ENCODE measurements around the gene KCTD15. TPM values are rescaled to one million over a fixed set of nuclear protein-coding genes. Genes with fewer than 3 reads are reported as not detected.

Gene KCTD15
- total RNA-seq, 1 experiment from 2014 or later: 59.9 TPM

DNA sequence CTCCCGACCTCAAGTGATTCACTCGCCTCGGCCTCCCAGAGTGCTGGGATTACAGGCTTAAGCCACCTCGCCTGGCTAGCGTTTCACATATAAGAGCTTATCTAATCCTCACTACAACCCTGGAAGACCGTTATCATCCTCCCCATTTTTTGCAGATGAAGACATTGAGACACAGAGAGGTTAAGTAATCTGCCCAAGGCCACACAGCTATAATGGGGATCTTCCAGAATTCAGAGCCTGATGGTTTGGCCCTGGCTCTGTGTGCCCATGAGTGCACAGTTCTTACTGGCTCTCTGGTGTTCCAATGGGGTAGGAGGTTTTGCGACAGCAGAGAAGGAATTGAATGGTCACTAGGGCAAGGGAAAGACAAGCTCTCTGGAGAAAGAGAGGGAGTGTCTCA, 16.8 kb upstream of the KCTD15 start:
- no peaks in the 10 kb centered on the region for H3K9me3 ChIP-seq (ENCODE audit: control insufficient read depth, low read depth, low read length)
- WGBS (ENCODE audit: extremely low coverage, insufficient read length, low lambda C conversion rate): no CpG with 5 or more reads among the region's 7 CpGs

More for the DNA sequence above, 16.8 kb upstream of the KCTD15 start:
- H3K79me2 ChIP-seq (ENCODE audit: insufficient read depth, low read length): no peaks in the 10 kb centered on the region
- no peak overlapping the region for H3K23ac ChIP-seq (ENCODE audit: insufficient read length, low read depth, low read length)
- H3K27ac Mint-ChIP-seq: no peak overlapping the region
- no peak overlapping the region for H3K27ac ChIP-seq (ENCODE audit: insufficient read length, low read depth, low read length)
- H3K79me1 ChIP-seq (ENCODE audit: insufficient read depth, low read depth, low read length, poor library complexity, severe bottlenecking): no peaks in the 10 kb centered on the region
- TF ChIP-seq, protein P1, sequence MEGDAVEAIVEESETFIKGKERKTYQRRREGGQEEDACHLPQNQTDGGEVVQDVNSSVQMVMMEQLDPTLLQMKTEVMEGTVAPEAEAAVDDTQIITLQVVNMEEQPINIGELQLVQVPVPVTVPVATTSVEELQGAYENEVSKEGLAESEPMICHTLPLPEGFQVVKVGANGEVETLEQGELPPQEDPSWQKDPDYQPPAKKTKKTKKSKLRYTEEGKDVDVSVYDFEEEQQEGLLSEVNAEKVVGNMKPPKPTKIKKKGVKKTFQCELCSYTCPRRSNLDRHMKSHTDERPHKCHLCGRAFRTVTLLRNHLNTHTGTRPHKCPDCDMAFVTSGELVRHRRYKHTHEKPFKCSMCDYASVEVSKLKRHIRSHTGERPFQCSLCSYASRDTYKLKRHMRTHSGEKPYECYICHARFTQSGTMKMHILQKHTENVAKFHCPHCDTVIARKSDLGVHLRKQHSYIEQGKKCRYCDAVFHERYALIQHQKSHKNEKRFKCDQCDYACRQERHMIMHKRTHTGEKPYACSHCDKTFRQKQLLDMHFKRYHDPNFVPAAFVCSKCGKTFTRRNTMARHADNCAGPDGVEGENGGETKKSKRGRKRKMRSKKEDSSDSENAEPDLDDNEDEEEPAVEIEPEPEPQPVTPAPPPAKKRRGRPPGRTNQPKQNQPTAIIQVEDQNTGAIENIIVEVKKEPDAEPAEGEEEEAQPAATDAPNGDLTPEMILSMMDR (conservative IDR thresholded peaks at IDR 0.05): no peak
- no peak overlapping the region for H3T11ph ChIP-seq (ENCODE audit: low read length)
- peaks cover 12 to 13% of the 10 kb centered on the region in 2 experiments for H3K4me1 Mint-ChIP-seq
- H3K14ac ChIP-seq (ENCODE audit: insufficient read depth, low read length): no peak overlapping the region
- H2AK5ac ChIP-seq (ENCODE audit: insufficient read length, low read length): no peak overlapping the region
- no peak overlapping the region for H2BK120ac ChIP-seq (ENCODE audit: low read depth, low read length, poor library complexity, severe bottlenecking)
- no peak for DNase-seq
- no peak overlapping the region for H3K4me3 Mint-ChIP-seq
- no peak overlapping the region for H2BK12ac ChIP-seq (ENCODE audit: insufficient read length, low read depth, low read length)
- H3K27me3 ChIP-seq (ENCODE audit: insufficient read depth, low read length): no peaks in the 10 kb centered on the region; the same call in 1 of the 2 replicates
- H3K9ac ChIP-seq (ENCODE audit: extremely low read depth, insufficient read length, low read length): no peak overlapping the region
- H3K9me3 Mint-ChIP-seq: no peaks in the 10 kb centered on the region; a peak in 3 of 5 replicates
- no peaks in the 10 kb centered on the region for H4K20me1 ChIP-seq (ENCODE audit: control insufficient read depth, insufficient read depth, insufficient read length)
- H4K8ac ChIP-seq (replicated peaks; ENCODE audit: insufficient read length, low read depth, low read length): no peak overlapping the region
- no peak overlapping the region for H3K56ac ChIP-seq (ENCODE audit: insufficient read length, low read depth, low read length)
- H3K4me2 ChIP-seq (ENCODE audit: insufficient read depth, insufficient read length, low read length): no peak overlapping the region
- no peak overlapping the region for H2BK20ac ChIP-seq (ENCODE audit: low read depth, low read length, poor library complexity, severe bottlenecking)
- H3K27me3 Mint-ChIP-seq (ENCODE audit: low read depth): peaks cover 40% of the 10 kb centered on the region
- no peak overlapping the region for H3K4ac ChIP-seq (ENCODE audit: low read depth, low read length)
- no peak overlapping the region for H4K5ac ChIP-seq (ENCODE audit: insufficient read length, low read depth, low read length)
- H2BK15ac ChIP-seq (ENCODE audit: low read depth, low read length): no peak overlapping the region
- H2BK5ac ChIP-seq (ENCODE audit: insufficient read length, low read length): no peak overlapping the region
- no peak overlapping the region for H4K91ac ChIP-seq (ENCODE audit: insufficient read length, low read depth, low read length)
- H3K36me3 Mint-ChIP-seq (ENCODE audit: insufficient read depth in 1 of 3, low read depth in 3 of 3): no peaks in the 10 kb centered on the region; a peak in 1 of 7 replicates
- H3K23me2 ChIP-seq (ENCODE audit: insufficient read length, low read depth, low read length, poor library complexity, severe bottlenecking): no peaks in the 10 kb centered on the region
- H2AFZ ChIP-seq (ENCODE audit: low read length): no peak overlapping the region
- H3K18ac ChIP-seq (ENCODE audit: insufficient read length, low read depth, low read length): no peak overlapping the region
- H3K4me1 ChIP-seq (ENCODE audit: insufficient read depth, low read length): peaks cover 2% of the 10 kb centered on the region; the same call in 1 of the 2 replicates

Measured in H9 (cell line).